A549 (cell line): Measurements from ENCODE around the gene OSTM1. TPM values are rescaled to one million over a fixed set of nuclear protein-coding genes. Genes with fewer than 3 reads are reported as not detected.
A peak's percentile ranks its signal among the peaks of the same experiment; 100 is the strongest.

Source experiments
- ATAC-seq, 2 experiments: fragments of 200-7000 bp in 1 of 2; fragments of >200 bp in 1 of 2; cut with Nextera tagmentation in 1 of 2; cut with Tn5 transposase in 1 of 2; 3 replicates each; pipeline versions ENCODE4 v1.8.0 to v1.9.1; 2018 to 2020; ENCODE audit warnings: mild to moderate bottlenecking in 1 of 2, moderate library complexity in 1 of 2
- CTCF ChIA-PET: fragments of 300-600 bp; sonication (Branson Sonifier 250); formaldehyde crosslinking; extraction: SDS; loops from one replicate; lab custom pipeline; 2021; ENCODE audit warnings: antibody characterized with exemption, inconsistent platforms; lab: Yijun Ruan, JAX
- POLR2A ChIA-PET: fragments of 350-600 bp; formaldehyde crosslinking; extraction: SDS; loops from one replicate; lab custom pipeline; 2021; ENCODE audit warnings: antibody characterized with exemption, inconsistent platforms; lab: Yijun Ruan, JAX
- DNase-seq, 2 experiments: peaks; one replicate each; pipeline versions ENCODE4 v3.0.0 to v3.0.0-alpha.2; 2011 to 2016; ENCODE audit warnings: low read depth in 1 of 2, low spot score in 1 of 2
- FAIRE-seq: peaks from 2 replicates; lab custom pipeline; 2011; peaks lifted over from hg19 to GRCh38; lab: Jason Lieb, UNC
- H3K27ac ChIP-seq, 2 experiments: fragments of >200 bp; sonication (Bioruptor Twin); formaldehyde crosslinking; 3 replicates each; pipeline ENCODE4 v1.5.1; 2016 to 2017
- H3K4me1 ChIP-seq: fragments of >200 bp; sonication (Bioruptor Twin); formaldehyde crosslinking; 3 replicates; pipeline ENCODE4 v1.6.1; 2016
- H3K4me2 ChIP-seq: fragments of >200 bp; sonication (Bioruptor Twin); formaldehyde crosslinking; 3 replicates; pipeline ENCODE4 v1.6.1; 2016
- H3K4me3 ChIP-seq: fragments of >200 bp; sonication (Bioruptor Twin); formaldehyde crosslinking; 3 replicates; pipeline ENCODE4 v1.5.1; 2016
- H3K9me3 ChIP-seq: fragments of >200 bp; sonication (Bioruptor Twin); formaldehyde crosslinking; 3 replicates; pipeline ENCODE4 v1.6.1; 2016
- CEBPB ChIP-seq, 2 experiments: fragments of >200 bp in 1 of 2; sonication (Bioruptor Twin) in 1 of 2; formaldehyde crosslinking in 1 of 2; IDR thresholded peaks; 2 replicates each; pipeline ENCODE4 v1.6.1; 2012 to 2016
- CTCF ChIP-seq: fragments of >200 bp; sonication (Bioruptor Twin); formaldehyde crosslinking; IDR thresholded peaks from 3 replicates; pipeline ENCODE4 v1.5.1; 2016
- ELK1 ChIP-seq: fragments of 150-350 bp; IDR thresholded peaks from 2 replicates; pipeline ENCODE4 v1.6.1; 2014; ENCODE audit warnings: low read depth, mild to moderate bottlenecking, low read length
- FOXS1 ChIP-seq: fragments of 250-450 bp; sonication (Bioruptor Pico); IDR thresholded peaks from 2 replicates; pipeline ENCODE4 v1.5.0; 2020; ENCODE audit warnings: mild to moderate bottlenecking, moderate library complexity
- HDAC2 ChIP-seq: fragments of 200-600 bp; sonication (generic); IDR thresholded peaks from 2 replicates; pipeline ENCODE4 v1.6.1; 2016
- HES2 ChIP-seq: fragments of >200 bp; sonication (Bioruptor Twin); formaldehyde crosslinking; IDR thresholded peaks from 2 replicates; pipeline ENCODE4 v1.6.1; 2016
- HOXA7 ChIP-seq: fragments of 250-450 bp; sonication (Bioruptor Pico); IDR thresholded peaks from 2 replicates; pipeline ENCODE4 v1.5.0; 2020; ENCODE audit warnings: mild to moderate bottlenecking, moderate library complexity
- HOXB13 ChIP-seq: fragments of 250-450 bp; sonication (Bioruptor Pico); IDR thresholded peaks from 2 replicates; pipeline ENCODE4 v1.5.0; 2020; ENCODE audit warnings: low read depth, mild to moderate bottlenecking, moderate library complexity
- JUN ChIP-seq, 2 experiments: fragments of >200 bp; sonication (Bioruptor Twin); formaldehyde crosslinking; IDR thresholded peaks; 2 replicates in 1 of 2; 3 replicates in 1 of 2; pipeline ENCODE4 v1.6.1; 2016 to 2017
- KDM1A ChIP-seq: fragments of 200-600 bp; sonication (generic); IDR thresholded peaks from 2 replicates; pipeline ENCODE4 v1.6.1; 2016; ENCODE audit warnings: low read depth, mild to moderate bottlenecking
- KDM5A ChIP-seq: fragments of 200-600 bp; sonication (generic); IDR thresholded peaks from 2 replicates; pipeline ENCODE4 v1.6.1; 2016; ENCODE audit warnings: antibody characterized with exemption, mild to moderate bottlenecking
- MAFK ChIP-seq: fragments of 450-650 bp; IDR thresholded peaks from 2 replicates; pipeline ENCODE4 v1.6.1; 2014; ENCODE audit not compliant: partially characterized antibody
- MYC ChIP-seq: IDR thresholded peaks from 2 replicates; pipeline ENCODE4 v1.6.1; 2012; ENCODE audit warnings: mild to moderate bottlenecking, inconsistent platforms, low read length, improper control_type of control experiment, borderline replicate concordance
- POLR2A ChIP-seq: IDR thresholded peaks from 2 replicates; pipeline ENCODE4 v1.6.1; 2012; ENCODE audit warnings: mild to moderate bottlenecking, low read length
- POLR2AphosphoS2 ChIP-seq: conservative IDR thresholded peaks from 2 replicates; pipeline ENCODE4 v1.6.1; 2012; ENCODE audit warnings: low read length, improper control_type of control experiment, inconsistent platforms
- RAD21 ChIP-seq, 2 experiments: fragments of >200 bp in 1 of 2; sonication (Bioruptor Twin) in 1 of 2; formaldehyde crosslinking in 1 of 2; IDR thresholded peaks in 1 of 2; conservative IDR thresholded peaks in 1 of 2; 2 replicates in 1 of 2; 3 replicates in 1 of 2; pipeline ENCODE4 v1.6.1; 2012 to 2018; ENCODE audit warnings: inconsistent platforms in 1 of 2
- SREBF2 ChIP-seq: fragments of 450-650 bp; IDR thresholded peaks from 2 replicates; pipeline ENCODE4 v1.6.1; 2014; ENCODE audit warnings: mild to moderate bottlenecking, moderate library complexity
- TFCP2L1 ChIP-seq: fragments of 250-450 bp; sonication (Bioruptor Pico); IDR thresholded peaks from 2 replicates; pipeline ENCODE4 v1.5.0; 2021; ENCODE audit warnings: mild to moderate bottlenecking
- WGBS: methylation state at CpG from one replicate; pipeline ENCODE4 v1.1.6; 2017; ENCODE audit errors: missing lambda C conversion rate; 5-methylcytosine and 5-hydroxymethylcytosine counted together
- polyA plus RNA-seq, 4 experiments: library from polyadenylated mRNA; depleted of rRNA in 3 of 4; stranded (reverse); fragments of >200 nt; fragmentation: RNase III in 1 of 4; extraction: RNeasy Plus Mini Kit Qiagen cat#74134 plus additional on column Dnase treatment in 1 of 4; gene quantifications; 2 replicates in 3 of 4; 3 replicates in 1 of 4; pipeline ENCODE4 v1.2.3, GENCODE V29; 2011 to 2017
- TF ChIP-seq, protein P1 (sequence below): fragments of 450-650 bp; IDR thresholded peaks from 2 replicates; pipeline ENCODE4 v1.6.1; 2014; ENCODE audit warnings: antibody characterized with exemption
- TF ChIP-seq, protein P2 (sequence below): fragments of 250-450 bp; sonication (Bioruptor Pico); IDR thresholded peaks from 2 replicates; pipeline ENCODE4 v1.5.0; 2021; ENCODE audit warnings: mild to moderate bottlenecking, moderate library complexity, borderline replicate concordance
- TF ChIP-seq, protein P3 (sequence below): IDR thresholded peaks from 2 replicates; pipeline ENCODE4 v1.6.1; 2012; ENCODE audit warnings: low read depth, borderline replicate concordance

Gene OSTM1
- polyA plus RNA-seq, 2 of the 4 experiments (the other 2 are of a cell fraction), result 16.8 to 41.7 TPM

DNA sequence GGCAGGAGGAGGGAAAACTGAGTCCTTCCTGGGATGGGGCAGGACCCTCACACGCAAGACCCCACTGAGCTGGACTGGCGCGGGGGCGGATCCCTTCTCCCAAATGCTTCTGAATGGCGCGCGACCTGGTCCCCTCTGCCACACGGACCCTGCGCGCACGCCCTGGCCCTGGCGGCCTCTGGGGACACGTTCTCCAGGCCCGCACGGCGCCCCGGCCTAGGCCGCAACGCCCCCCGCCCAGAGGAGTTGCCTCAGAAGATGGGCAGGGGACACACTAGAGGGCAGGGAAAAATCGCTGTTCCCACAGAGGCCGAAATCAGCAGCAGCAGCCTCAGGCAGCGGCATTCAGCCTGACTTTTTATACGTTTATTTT is 45.2 kb upstream of the OSTM1 start:
- ATAC-seq (no peak), FAIRE-seq (no peak), DNase-seq (no peak)
- Histone ChIP-seq H3K27ac (no peak overlapping the region), H3K4me2 (no peak overlapping the region), H3K4me1 (no peaks in the 10 kb centered on the region), H3K9me3 (no peaks in the 10 kb centered on the region), H3K4me3 (no peak overlapping the region)
- CTCF ChIA-PET, result interaction anchor here (1.0 kb wide), 1 partner anchor 372 kb away, joined by 4 read pairs; no protein-coding TSS in a partner anchor
- POLR2A ChIA-PET, result no interaction called here
- no peak for TF ChIP-seq HOXA7 (CRISPR knock-in tag)
- TF ChIP-seq CTCF, result no peak
- no peak for TF ChIP-seq POLR2AphosphoS2
- no peak for TF ChIP-seq CEBPB (IDR thresholded peaks at IDR 0.05)
- TF ChIP-seq, protein P1, sequence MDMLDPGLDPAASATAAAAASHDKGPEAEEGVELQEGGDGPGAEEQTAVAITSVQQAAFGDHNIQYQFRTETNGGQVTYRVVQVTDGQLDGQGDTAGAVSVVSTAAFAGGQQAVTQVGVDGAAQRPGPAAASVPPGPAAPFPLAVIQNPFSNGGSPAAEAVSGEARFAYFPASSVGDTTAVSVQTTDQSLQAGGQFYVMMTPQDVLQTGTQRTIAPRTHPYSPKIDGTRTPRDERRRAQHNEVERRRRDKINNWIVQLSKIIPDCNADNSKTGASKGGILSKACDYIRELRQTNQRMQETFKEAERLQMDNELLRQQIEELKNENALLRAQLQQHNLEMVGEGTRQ, result no peak
- no peak for TF ChIP-seq MYC
- TF ChIP-seq, protein P2, sequence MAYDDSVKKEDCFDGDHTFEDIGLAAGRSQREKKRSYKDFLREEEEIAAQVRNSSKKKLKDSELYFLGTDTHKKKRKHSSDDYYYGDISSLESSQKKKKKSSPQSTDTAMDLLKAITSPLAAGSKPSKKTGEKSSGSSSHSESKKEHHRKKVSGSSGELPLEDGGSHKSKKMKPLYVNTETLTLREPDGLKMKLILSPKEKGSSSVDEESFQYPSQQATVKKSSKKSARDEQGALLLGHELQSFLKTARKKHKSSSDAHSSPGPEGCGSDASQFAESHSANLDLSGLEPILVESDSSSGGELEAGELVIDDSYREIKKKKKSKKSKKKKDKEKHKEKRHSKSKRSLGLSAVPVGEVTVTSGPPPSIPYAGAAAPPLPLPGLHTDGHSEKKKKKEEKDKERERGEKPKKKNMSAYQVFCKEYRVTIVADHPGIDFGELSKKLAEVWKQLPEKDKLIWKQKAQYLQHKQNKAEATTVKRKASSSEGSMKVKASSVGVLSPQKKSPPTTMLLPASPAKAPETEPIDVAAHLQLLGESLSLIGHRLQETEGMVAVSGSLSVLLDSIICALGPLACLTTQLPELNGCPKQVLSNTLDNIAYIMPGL, result no peak
- no peak for TF ChIP-seq HES2
- TF ChIP-seq JUN (IDR thresholded peaks at IDR 0.05), result no peak
- TF ChIP-seq POLR2A, result no peak
- WGBS, result 99% methylated on average over 9 of the region's 24 CpGs

GRCh38 chr6:108118810-108119768 is 44.5 kb upstream of the OSTM1 start:
- no peaks in the 10 kb centered on the region for H3K9me3 ChIP-seq
- ATAC-seq (no peak), FAIRE-seq (no peak)
- CTCF ChIA-PET, result interaction anchor here (0.9 kb wide), 1 partner anchor 378 kb away, joined by 3 read pairs; no protein-coding TSS in a partner anchor
- no peak overlapping the region for H3K27ac ChIP-seq
- peak overlapping the region; percentile 80 for H3K4me2 ChIP-seq
- POLR2A ChIA-PET, result no interaction called here
- 67% methylated on average over 54 of the region's 67 CpGs for WGBS
- H3K4me3 ChIP-seq, result peak overlapping the region; percentile 46; the same call in 2 of the 3 replicates
- no peak for TF ChIP-seq HOXB13 (CRISPR knock-in tag)
- TF ChIP-seq MAFK, result no peak
- no peak for TF ChIP-seq ELK1
- TF ChIP-seq HDAC2, result no peak
- TF ChIP-seq, protein P1, result no peak
- TF ChIP-seq KDM5A, result no peak
- TF ChIP-seq, protein P3, sequence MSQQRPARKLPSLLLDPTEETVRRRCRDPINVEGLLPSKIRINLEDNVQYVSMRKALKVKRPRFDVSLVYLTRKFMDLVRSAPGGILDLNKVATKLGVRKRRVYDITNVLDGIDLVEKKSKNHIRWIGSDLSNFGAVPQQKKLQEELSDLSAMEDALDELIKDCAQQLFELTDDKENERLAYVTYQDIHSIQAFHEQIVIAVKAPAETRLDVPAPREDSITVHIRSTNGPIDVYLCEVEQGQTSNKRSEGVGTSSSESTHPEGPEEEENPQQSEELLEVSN, result no peak
- TF ChIP-seq RAD21 (conservative IDR thresholded peaks at IDR 0.05 in 1 of 2, IDR thresholded peaks at IDR 0.05 in 1 of 2), result no peak
- no peak for TF ChIP-seq SREBF2
- no peak for TF ChIP-seq KDM1A
- TF ChIP-seq TFCP2L1 (CRISPR knock-in tag), result no peak
- no peak for TF ChIP-seq FOXS1
- TF ChIP-seq, all 56 proteins: peak for 0
- DNase-seq, result no peak
- H3K4me1 ChIP-seq, result no peaks in the 10 kb centered on the region
